ENCODE data around the gene RASA3. TPM values are rescaled to one million over a fixed set of nuclear protein-coding genes. Genes with fewer than 3 reads are reported as not detected.
"Not testable (repeated sequence)": the region's sequence is repeated elsewhere in the genome, so short reads cannot be mapped to it uniquely, and the experiment has no call there.

Gene RASA3
- polyA plus RNA-seq, 1 experiment: 31.4 TPM

- no peak for DNase-seq (ENCODE audit: low read depth)
- no peak overlapping the region for H3K4me3 ChIP-seq (ENCODE audit: low read depth, low read length)
- ChIA-PET CTCF (interaction anchor here (0.9 to 1.6 kb wide), 3 partner anchors 15 to 65 kb away, joined by 3 read pairs; no protein-coding TSS in a partner anchor), POLR2A (no interaction called here)
- H3K27me3 ChIP-seq (ENCODE audit: control insufficient read depth, insufficient read depth, low read length): peaks cover 22% of the 10 kb centered on the region
- H3K36me3 ChIP-seq (ENCODE audit: control insufficient read depth, insufficient read depth, low read length): no peaks in the 10 kb centered on the region
- no peak for TF ChIP-seq CTCF (IDR thresholded peaks at IDR 0.05; ENCODE audit: insufficient read depth, low read depth, low read length)
These were observed 29.5 kb upstream of the RASA3 start for GRCh38 chr13:114161644-114162532.

GRCh38 chr13:114161028-114161556, 28.7 kb upstream of the RASA3 start:
- DNase-seq (ENCODE audit: low read depth): no peak
- TF ChIP-seq CTCF (IDR thresholded peaks at IDR 0.05; ENCODE audit: insufficient read depth, low read depth, low read length): no peak
- peaks cover 18% of the 10 kb centered on the region for H3K27me3 ChIP-seq (ENCODE audit: control insufficient read depth, insufficient read depth, low read length)
- CTCF ChIA-PET: interaction anchor here (1.6 kb wide), 1 partner anchor 16 kb away, joined by 3 read pairs; no protein-coding TSS in a partner anchor
- H3K36me3 ChIP-seq (ENCODE audit: control insufficient read depth, insufficient read depth, low read length): no peaks in the 10 kb centered on the region
- POLR2A ChIA-PET: no interaction called here
- no peak overlapping the region for H3K4me3 ChIP-seq (ENCODE audit: low read depth, low read length)

- DNase-seq (ENCODE audit: low read depth); CTCF ChIA-PET: not testable (repeated sequence)
These were observed 26.6 kb upstream of the RASA3 start for GRCh38 chr13:114158869-114159666.

GRCh38 chr13:114157869-114158495, 25.6 kb upstream of the RASA3 start:
- TF ChIP-seq CTCF (IDR thresholded peaks at IDR 0.05; ENCODE audit: insufficient read depth, low read depth, low read length): no peak
- Histone ChIP-seq H3K36me3 (ENCODE audit: control insufficient read depth, insufficient read depth, low read length) (no peaks in the 10 kb centered on the region), H3K27me3 (ENCODE audit: control insufficient read depth, insufficient read depth, low read length) (peaks cover 7% of the 10 kb centered on the region), H3K4me3 (ENCODE audit: low read depth, low read length) (no peak overlapping the region)
- CTCF ChIA-PET: no interaction called here
- DNase-seq (ENCODE audit: low read depth): no peak
- POLR2A ChIA-PET: no interaction called here

More at GRCh38 chr13:114158869-114159666, 26.6 kb upstream of the RASA3 start:
- H3K27me3 ChIP-seq (ENCODE audit: control insufficient read depth, insufficient read depth, low read length); H3K36me3 ChIP-seq (ENCODE audit: control insufficient read depth, insufficient read depth, low read length); POLR2A ChIA-PET; H3K4me3 ChIP-seq (ENCODE audit: low read depth, low read length): not testable (repeated sequence)

GRCh38 chr13:114155926-114156883, 23.8 kb upstream of the RASA3 start:
- Histone ChIP-seq H3K4me3 (ENCODE audit: low read depth, low read length) (no peak overlapping the region), H3K27me3 (ENCODE audit: control insufficient read depth, insufficient read depth, low read length) (peaks cover 9% of the 10 kb centered on the region), H3K36me3 (ENCODE audit: control insufficient read depth, insufficient read depth, low read length) (no peaks in the 10 kb centered on the region)
- TF ChIP-seq CTCF (IDR thresholded peaks at IDR 0.05; ENCODE audit: insufficient read depth, low read depth, low read length): no peak
- no peak for DNase-seq (ENCODE audit: low read depth)
- POLR2A ChIA-PET: no interaction called here
- CTCF ChIA-PET: no interaction called here

Measured in BJ (cell line).